Liver (tissue), 9 donors: ENCODE results near the gene CCM2. TPM values are rescaled to one million over a fixed set of nuclear protein-coding genes. Genes with fewer than 3 reads are reported as not detected.

ENCODE experiments used
- DNase-seq: peaks from one replicate; pipeline ENCODE4 v3.0.0-alpha.2; 2017; ENCODE audit warnings: low spot score
- H3K27ac ChIP-seq, 2 donors: one replicate each; pipeline ENCODE4 v1.7.0; 2013; ENCODE audit warnings: inconsistent platforms in 2 of 2, low read length in 2 of 2, control low read depth in 1 of 2, low read depth in 1 of 2, mild to moderate bottlenecking in 1 of 2
- H3K27me3 ChIP-seq, 4 donors: one replicate each; pipeline versions ENCODE4 v1.6.1 to v1.7.0; 2013; ENCODE audit warnings: low read length in 3 of 4, inconsistent platforms in 1 of 4, mild to moderate bottlenecking in 1 of 4, moderate library complexity in 1 of 4; ENCODE audit not compliant: control insufficient read depth in 4 of 4, insufficient read depth in 4 of 4
- H3K36me3 ChIP-seq, 4 donors: one replicate each; pipeline versions ENCODE4 v1.6.1 to v1.7.0; 2013; ENCODE audit warnings: low read length in 3 of 4, mild to moderate bottlenecking in 3 of 4, low read depth in 1 of 4, moderate library complexity in 1 of 4; ENCODE audit not compliant: control insufficient read depth in 4 of 4, insufficient read depth in 3 of 4
- H3K4me1 ChIP-seq, 4 donors: one replicate each; pipeline versions ENCODE4 v1.6.1 to v1.7.0; 2013; ENCODE audit warnings: low read length in 3 of 4, mild to moderate bottlenecking in 3 of 4, moderate library complexity in 1 of 4; ENCODE audit not compliant: control insufficient read depth in 4 of 4, insufficient read depth in 4 of 4
- H3K4me3 ChIP-seq, 3 donors: one replicate each; pipeline versions ENCODE4 v1.6.1 to v1.7.0; 2013; ENCODE audit warnings: low read length in 3 of 3, control low read depth in 1 of 3, low read depth in 1 of 3, mild to moderate bottlenecking in 1 of 3
- H3K9ac ChIP-seq, 2 donors: one replicate each; pipeline ENCODE4 v1.7.0; 2013; ENCODE audit warnings: low read length in 2 of 2, mild to moderate bottlenecking in 2 of 2, moderate library complexity in 2 of 2, control low read depth in 1 of 2, low read depth in 1 of 2
- H3K9me3 ChIP-seq, 4 donors: one replicate each; pipeline versions ENCODE4 v1.6.1 to v1.7.0; 2013; ENCODE audit warnings: low read length in 3 of 4; ENCODE audit not compliant: control insufficient read depth in 4 of 4
- ATF3 ChIP-seq: IDR thresholded peaks from 2 replicates; pipeline ENCODE4 v1.6.1; 2016; ENCODE audit warnings: antibody characterized with exemption
- CTCF ChIP-seq: fragments of 150-350 bp; IDR thresholded peaks from 2 replicates; pipeline ENCODE4 v1.5.1; 2017; ENCODE audit warnings: improper control_type of control experiment, low read depth, low read length; ENCODE audit not compliant: missing input control
- EGR1 ChIP-seq, 2 donors: IDR thresholded peaks; 2 replicates each; pipeline ENCODE4 v1.6.1; 2016 to 2018; ENCODE audit warnings: antibody characterized with exemption in 2 of 2, low read depth in 2 of 2
- FOXA1 ChIP-seq: IDR thresholded peaks from 2 replicates; pipeline ENCODE4 v1.6.1; 2016; ENCODE audit warnings: antibody characterized with exemption
- FOXA2 ChIP-seq: IDR thresholded peaks from 2 replicates; pipeline ENCODE4 v1.6.1; 2016; ENCODE audit warnings: antibody characterized with exemption
- GABPA ChIP-seq, 2 donors: IDR thresholded peaks in 1 of 2; conservative IDR thresholded peaks in 1 of 2; 2 replicates each; pipeline ENCODE4 v1.6.1; 2016; ENCODE audit warnings: antibody characterized with exemption in 2 of 2, mild to moderate bottlenecking in 1 of 2, moderate library complexity in 1 of 2
- HNF4A ChIP-seq, 2 donors: conservative IDR thresholded peaks; 2 replicates each; pipeline ENCODE4 v1.6.1; 2016; ENCODE audit warnings: antibody characterized with exemption in 2 of 2, mild to moderate bottlenecking in 2 of 2
- HNF4G ChIP-seq: IDR thresholded peaks from 2 replicates; pipeline ENCODE4 v1.6.1; 2016; ENCODE audit warnings: antibody characterized with exemption
- JUND ChIP-seq, 2 donors: IDR thresholded peaks; 2 replicates each; pipeline ENCODE4 v1.6.1; 2016; ENCODE audit warnings: antibody characterized with exemption in 2 of 2
- MAX ChIP-seq: IDR thresholded peaks from 2 replicates; pipeline ENCODE4 v1.6.1; 2016; ENCODE audit warnings: antibody characterized with exemption
- NR2F2 ChIP-seq: IDR thresholded peaks from 2 replicates; pipeline ENCODE4 v1.6.1; 2016; ENCODE audit warnings: antibody characterized with exemption
- RAD21 ChIP-seq, 2 donors: IDR thresholded peaks; 2 replicates each; pipeline ENCODE4 v1.6.1; 2016; ENCODE audit warnings: antibody characterized with exemption in 2 of 2, mild to moderate bottlenecking in 2 of 2
- REST ChIP-seq: IDR thresholded peaks from 2 replicates; pipeline ENCODE4 v1.6.1; 2016; ENCODE audit warnings: antibody characterized with exemption, mild to moderate bottlenecking
- RXRA ChIP-seq, 2 donors: IDR thresholded peaks; 2 replicates each; pipeline ENCODE4 v1.6.1; 2017 to 2018; ENCODE audit warnings: antibody characterized with exemption in 2 of 2, mild to moderate bottlenecking in 1 of 2
- SP1 ChIP-seq: IDR thresholded peaks from 2 replicates; pipeline ENCODE4 v1.6.1; 2018; ENCODE audit warnings: antibody characterized with exemption, mild to moderate bottlenecking
- TAF1 ChIP-seq: conservative IDR thresholded peaks from 2 replicates; pipeline ENCODE4 v1.6.1; 2016; ENCODE audit warnings: antibody characterized with exemption, mild to moderate bottlenecking
- YY1 ChIP-seq: IDR thresholded peaks from 2 replicates; pipeline ENCODE4 v1.6.1; 2016; ENCODE audit warnings: antibody characterized with exemption, mild to moderate bottlenecking
- ZBTB33 ChIP-seq: IDR thresholded peaks from 2 replicates; pipeline ENCODE4 v1.6.1; 2016; ENCODE audit warnings: antibody characterized with exemption
- WGBS: extraction: QIAGEN DNeasy Blood & Tissue Kit; methylation state at CpG from one replicate; pipeline ENCODE4 v1.1.7; 2013; 5-methylcytosine and 5-hydroxymethylcytosine counted together
- polyA plus RNA-seq, 2 donors: library from polyadenylated mRNA; stranded (reverse) in 1 of 2; unstranded in 1 of 2; fragments of 200-250 nt in 1 of 2; fragments of >200 nt in 1 of 2; fragmentation: Nextera tagmentation in 1 of 2; extraction: Ambion mirVana in 1 of 2; gene quantifications; one replicate each; pipeline versions ENCODE4 v1.2.1 to v1.2.3, GENCODE V29; 2013 to 2015
- total RNA-seq, 2 donors: library from RNA; depleted of rRNA; stranded (reverse); fragments of >200 nt; gene quantifications; one replicate each; pipeline ENCODE4 v1.2.3, GENCODE V29; 2014
- donor health status: healthy.
- donor health status: healthy.
- donor health status: healthy.
- donor health status: healthy.
- donor health status: healthy.

Gene CCM2
- total and polyA plus RNA-seq, 4 donors = 26.3 to 65.0 (median 47.5) TPM

- no peak for TF ChIP-seq FOXA2
- peak; percentile 68 to 69 for TF ChIP-seq HNF4A (conservative IDR thresholded peaks at IDR 0.05)
- no peak for TF ChIP-seq EGR1 (IDR thresholded peaks at IDR 0.05; ENCODE audit: low read depth in 2 of 2)
- TF ChIP-seq ZBTB33 = no peak
- no peak for TF ChIP-seq FOXA1
- peak; percentile 76 for TF ChIP-seq SP1
- TF ChIP-seq NR2F2 = peak; percentile 61
- no peak for TF ChIP-seq TAF1
- peak; percentile 20 for TF ChIP-seq YY1
Measured at GRCh38 chr7:45015313-45015712, 15.3 kb downstream of the CCM2 start (continued).

- Histone ChIP-seq H3K9me3 (no peaks in the 10 kb centered on the region), H3K4me1 (peaks cover 8 to 18% (median 13%) of the 10 kb centered on the region in 4 donors), H3K36me3 (peaks cover 0 to 6% (median 3%) of the 10 kb centered on the region in 4 donors), H3K27ac (no peak overlapping the region), H3K9ac (no peak overlapping the region), H3K27me3 (no peaks in the 10 kb centered on the region), H3K4me3 (no peak overlapping the region)
- WGBS = 64% methylated on average over 3 of the region's 3 CpGs
- no peak for DNase-seq
- TF ChIP-seq REST (no peak), RAD21 (IDR thresholded peaks at IDR 0.05) (no peak)
Measured at GRCh38 chr7:45017253-45017652, 17.3 kb downstream of the CCM2 start.

- Histone ChIP-seq H3K27ac (no peak overlapping the region), H3K36me3 (peaks cover 0 to 2% (median under 1%) of the 10 kb centered on the region in 4 donors), H3K9ac (no peak overlapping the region), H3K9me3 (no peaks in the 10 kb centered on the region), H3K27me3 (no peaks in the 10 kb centered on the region), H3K4me1 (peaks cover 0 to 7% (median 4%) of the 10 kb centered on the region in 4 donors), H3K4me3 (no peak overlapping the region)
- no peak for DNase-seq
- TF ChIP-seq NR2F2 = no peak
- TF ChIP-seq MAX = no peak
- TF ChIP-seq HNF4A (conservative IDR thresholded peaks at IDR 0.05) = peak in 1 of 2 donors; percentile 6
- TF ChIP-seq EGR1 (IDR thresholded peaks at IDR 0.05; ENCODE audit: low read depth in 2 of 2) = no peak
- TF ChIP-seq HNF4G = no peak
- no peak for TF ChIP-seq RAD21 (IDR thresholded peaks at IDR 0.05)
- TF ChIP-seq SP1 = no peak
- TF ChIP-seq CTCF = no peak
- no peak for TF ChIP-seq REST
- no peak for TF ChIP-seq GABPA (IDR thresholded peaks at IDR 0.05 in 1 of 2, conservative IDR thresholded peaks at IDR 0.05 in 1 of 2)
- peak in 1 of 2 donors; percentile 11 for TF ChIP-seq RXRA (IDR thresholded peaks at IDR 0.05)
- no peak for TF ChIP-seq JUND (IDR thresholded peaks at IDR 0.05)
- TF ChIP-seq TAF1 = no peak
- no peak for TF ChIP-seq FOXA1
- TF ChIP-seq ATF3 = no peak
- TF ChIP-seq YY1 = no peak
- 58% methylated on average over 5 of the region's 5 CpGs for WGBS
Measured at GRCh38 chr7:45020915-45021314, 20.9 kb downstream of the CCM2 start.
